DMS153 (cell line): ENCODE measurements around the gene FILIP1L.

Source experiments
- DNase-seq: peaks from one replicate; lab custom pipeline; 2025; lab: John Stamatoyannopoulos, UW

FILIP1L gene

GRCh38 chr3:99789011-99789721 is 325.1 kb downstream of the FILIP1L start:
- DNase-seq: no peak
